ENCODE measurements around the gene NEUROG3. TPM values are rescaled to one million over a fixed set of nuclear protein-coding genes. Genes with fewer than 3 reads are reported as not detected.
A peak's percentile ranks its signal among the peaks of the same experiment; 100 is the strongest.

Gene NEUROG3
- not detected for total RNA-seq (2013)
- not detected for polyA plus RNA-seq
- not detected in 2 replicates for polyA minus RNA-seq
- total RNA-seq = 0 to 3.0 (median 0) reads per million in 11 experiments

GRCh38 chr10:69573056-69573806 is at the start of gene NEUROG3:
Gene NEUROG3, minus strand, starts transcription at chr10:69573422. Its CDS starts 379 bp downstream, at chr10:69573043.
- H3K9me3 Mint-ChIP-seq = peaks cover 0 to 25% (median 10%) of the 10 kb centered on the region in 7 donors
- Histone ChIP-seq H3K79me2 (ENCODE audit: insufficient read depth, low read length) (no peaks in the 10 kb centered on the region), H3K4me1 (ENCODE audit: control insufficient read depth in 1 of 2, insufficient read depth in 2 of 2, low read length in 2 of 2) (peaks cover 16 to 25% of the 10 kb centered on the region in 2 donors), H3K36me3 (replicated peaks in 1 of 2; ENCODE audit: control insufficient read depth in 1 of 2, insufficient read depth in 2 of 2, low read length in 2 of 2) (no peaks in the 10 kb centered on the region), H3K4me2 (replicated peaks; ENCODE audit: extremely low read depth, low read length, poor library complexity, severe bottlenecking) (peak within 1 kb of the TSS; percentile 68), H2AFZ (ENCODE audit: insufficient read depth, low read depth, low read length, poor library complexity, severe bottlenecking) (peak within 1 kb of the TSS; percentile 35), H4K20me1 (ENCODE audit: insufficient read depth, low read length) (no peaks in the 10 kb centered on the region), H3K4me3 (replicated peaks in 1 of 3; ENCODE audit: low read depth in 2 of 3, low read length in 3 of 3) (peak within 1 kb of the TSS in 2 of 3 experiments; percentile 16 to 59), H3K9ac (ENCODE audit: insufficient read depth, low read length, poor library complexity, severe bottlenecking) (no peak within 1 kb of the TSS), H3K27ac (ENCODE audit: low read depth in 1 of 2, low read length in 2 of 2) (no peak within 1 kb of the TSS), H3K9me3 (replicated peaks in 1 of 2; ENCODE audit: control insufficient read depth in 1 of 2, insufficient read depth in 1 of 2, low read length in 2 of 2) (peaks cover 5 to 49% of the 10 kb centered on the region in 2 donors), H3K27me3 (ENCODE audit: control insufficient read depth in 2 of 2, insufficient read depth in 2 of 2, low read length in 2 of 2) (peaks cover 73 to 100% of the 10 kb centered on the region in 2 donors)
- peaks cover 96 to 100% (median 98%) of the 10 kb centered on the region in 3 donors for H3K27me3 Mint-ChIP-seq (ENCODE audit: low read depth in 3 of 3)
- peak in 1 of 3 donors; percentile 10 for DNase-seq
- no peak for TF ChIP-seq CTCF (IDR thresholded peaks at IDR 0.05)
- WGBS (ENCODE audit: insufficient coverage) = under 1% methylated on average over 44 of the region's 53 CpGs
- H3K4me3 Mint-ChIP-seq = peak within 1 kb of the TSS; percentile 67 to 90
- peaks cover 0 to 4% of the 10 kb centered on the region in 2 donors for H3K36me3 Mint-ChIP-seq
- H3K4me1 Mint-ChIP-seq = peaks cover 26% of the 10 kb centered on the region
- no peak within 1 kb of the TSS for H3K27ac Mint-ChIP-seq
- intact Hi-C loops (cut with micrococcal nuclease) = no loop called here

- Mint-ChIP-seq H3K27ac (no peak overlapping the region), H3K9me3 (peaks cover 7 to 19% (median 14%) of the 10 kb centered on the region in 7 donors), H3K4me1 (peaks cover 2% of the 10 kb centered on the region), H3K4me3 (no peak overlapping the region), H3K36me3 (no peaks in the 10 kb centered on the region), H3K27me3 (ENCODE audit: low read depth in 3 of 3) (peaks cover 0 to 9% (median 4%) of the 10 kb centered on the region in 3 donors)
- Histone ChIP-seq H4K20me1 (ENCODE audit: insufficient read depth, low read length) (no peaks in the 10 kb centered on the region), H3K4me1 (ENCODE audit: control insufficient read depth in 1 of 2, insufficient read depth in 2 of 2, low read length in 2 of 2) (no peaks in the 10 kb centered on the region), H2AFZ (ENCODE audit: insufficient read depth, low read depth, low read length, poor library complexity, severe bottlenecking) (no peak overlapping the region), H3K36me3 (replicated peaks in 1 of 2; ENCODE audit: control insufficient read depth in 1 of 2, insufficient read depth in 2 of 2, low read length in 2 of 2) (no peaks in the 10 kb centered on the region), H3K9me3 (replicated peaks in 1 of 2; ENCODE audit: control insufficient read depth in 1 of 2, insufficient read depth in 1 of 2, low read length in 2 of 2) (peaks cover 7 to 19% of the 10 kb centered on the region in 2 donors), H3K79me2 (ENCODE audit: insufficient read depth, low read length) (no peaks in the 10 kb centered on the region), H3K27ac (ENCODE audit: low read depth in 1 of 2, low read length in 2 of 2) (no peak overlapping the region), H3K27me3 (ENCODE audit: control insufficient read depth in 2 of 2, insufficient read depth in 2 of 2, low read length in 2 of 2) (no peaks in the 10 kb centered on the region), H3K9ac (ENCODE audit: insufficient read depth, low read length, poor library complexity, severe bottlenecking) (no peak overlapping the region), H3K4me2 (replicated peaks; ENCODE audit: extremely low read depth, low read length, poor library complexity, severe bottlenecking) (no peak overlapping the region), H3K4me3 (replicated peaks in 1 of 3; ENCODE audit: low read depth in 2 of 3, low read length in 3 of 3) (no peak overlapping the region)
- no peak for DNase-seq
- 90% methylated on average over 2 of the region's 5 CpGs for WGBS (ENCODE audit: insufficient coverage)
- no peak for TF ChIP-seq CTCF (IDR thresholded peaks at IDR 0.05)
- intact Hi-C loops (cut with micrococcal nuclease) = no loop called here
Measured at GRCh38 chr10:69620625-69621024, 47.4 kb upstream of the NEUROG3 start.
